ENCODE results near the gene ANKS1B.

- no peak for TF ChIP-seq ZNF112 (tag by site-specific recombination; IDR thresholded peaks at IDR 0.05)
- TF ChIP-seq ZNF530 (tag by site-specific recombination; IDR thresholded peaks at IDR 0.05; ENCODE audit: low read depth), result no peak
- TF ChIP-seq ZNF624 (tag by site-specific recombination; IDR thresholded peaks at IDR 0.05), result no peak
- TF ChIP-seq CTCF (tag by site-specific recombination; IDR thresholded peaks at IDR 0.05), result no peak
- TF ChIP-seq ELK4 (IDR thresholded peaks at IDR 0.05; ENCODE audit: borderline replicate concordance, low read depth, low read length), result no peak
- no peak for TF ChIP-seq HOXD13 (CRISPR knock-in tag; IDR thresholded peaks at IDR 0.05; ENCODE audit: borderline replicate concordance)
- TF ChIP-seq ZNF544 (tag by site-specific recombination; IDR thresholded peaks at IDR 0.05), result no peak
- TF ChIP-seq ZNF777 (tag by site-specific recombination; IDR thresholded peaks at IDR 0.05; ENCODE audit: borderline replicate concordance), result no peak
- no peak for TF ChIP-seq ZNF600 (tag by site-specific recombination; IDR thresholded peaks at IDR 0.05)
- TF ChIP-seq ZNF639 (tag by site-specific recombination; IDR thresholded peaks at IDR 0.05), result no peak
- TF ChIP-seq BCL11A (tag by site-specific recombination; IDR thresholded peaks at IDR 0.05; ENCODE audit: low read depth), result no peak
- no peak for TF ChIP-seq ZNF239 (tag by site-specific recombination; IDR thresholded peaks at IDR 0.05)
- no peak for TF ChIP-seq TCF7L2 (IDR thresholded peaks at IDR 0.05; ENCODE audit: borderline replicate concordance, low read depth, low read length)
- TF ChIP-seq ZEB2 (tag by site-specific recombination; IDR thresholded peaks at IDR 0.05), result no peak
These were observed 955.0 kb downstream of the ANKS1B start for GRCh38 chr12:99029511-99030271.

Data from HEK293 (cell line).